Heart left ventricle (tissue), 13 donors: Measurements from ENCODE around the gene MAPK8IP2.

ENCODE experiments used
- POLR2A ChIP-seq, 2 donors: fragments of 450-650 bp; IDR thresholded peaks; one replicate each; pipeline ENCODE4 v1.6.1; 2017; ENCODE audit warnings: antibody characterized with exemption in 2 of 2, mild to moderate bottlenecking in 2 of 2, moderate library complexity in 2 of 2
- TF ChIP-seq, protein P1 (sequence below), 12 donors: fragments of 200-600 bp; sonication (generic) in 4 of 12; IDR thresholded peaks; one replicate each; pipeline versions ENCODE4 v1.5.0 to v1.8.0; 2018 to 2022; ENCODE audit warnings: antibody characterized with exemption in 12 of 12, mild to moderate bottlenecking in 5 of 12
- donor health status: ischemic (EF 13 %, LVEDD 7.1; RV severe dilation, severe dysfunction).
- donor health status: DM: no; HTN: yes; CAD: no.
- donor health status: DM: no; HTN: no; CAD: no.
- donor health status: ischemic (EF 25% LVEDD 6.9; RV normal size, moderate dysfunction).
- donor health status: ischemic (EF 25% LVEDD 5.7; RV mildly dilated, moderate dysfunction).
- donor health status: ischemic (EF 35%, LVEDD 5.7; RV mildly dilated, moderate dysfunction).
- donor health status: nonischemic (EF 11% LVEDD 7.7; RV severe dilation, severe dysfunction).
- donor health status: DM: yes; HTN: yes; CAD: no.
- donor health status: PGD.
- donor health status: ischemic (EF 29% LVEDD 5.4; RV normal size, mild dysfunction).
- donor health status: nonischemic (EF 23%, LVEDD 6.1; RV moderate dilation, normal function).

DNA sequence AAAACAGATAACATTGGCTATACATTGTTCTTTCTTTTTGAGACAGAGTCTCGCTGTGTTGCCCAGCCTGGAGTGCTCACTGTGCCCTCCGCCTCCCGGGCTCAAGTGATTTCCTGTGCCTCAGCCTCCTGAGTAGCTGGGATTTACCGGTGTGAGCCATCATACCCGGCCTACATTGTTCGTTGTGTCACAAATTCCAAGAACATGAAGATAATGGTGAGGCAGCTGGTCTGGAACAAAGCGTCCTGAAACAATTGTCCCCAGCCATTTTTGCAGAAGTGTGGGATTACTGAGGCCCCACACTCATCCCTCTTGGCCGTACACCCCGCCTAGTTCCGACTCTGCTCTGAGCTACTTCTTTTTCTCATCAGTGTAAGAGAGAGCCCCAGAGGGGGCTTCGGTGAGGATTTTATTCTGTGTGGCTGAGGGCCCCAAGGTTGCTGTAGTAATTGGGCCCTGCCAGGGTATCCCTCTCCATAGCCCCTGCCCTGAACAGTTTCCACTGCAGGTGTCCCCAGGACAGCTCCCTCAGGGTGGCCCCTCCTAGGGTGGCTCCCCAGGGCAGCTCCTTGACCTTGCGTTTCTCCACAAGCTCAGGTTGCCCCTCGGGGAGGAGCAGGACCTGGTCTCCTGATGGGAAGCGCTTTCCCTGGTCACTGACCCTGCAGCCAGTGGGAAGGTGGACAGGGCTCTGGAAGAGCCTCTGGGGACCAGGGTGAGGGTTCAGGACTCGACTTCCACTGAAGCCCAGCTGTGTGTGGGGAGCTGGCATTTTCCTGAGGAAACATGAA, 40.5 kb downstream of the MAPK8IP2 start:
- TF ChIP-seq, protein P1, sequence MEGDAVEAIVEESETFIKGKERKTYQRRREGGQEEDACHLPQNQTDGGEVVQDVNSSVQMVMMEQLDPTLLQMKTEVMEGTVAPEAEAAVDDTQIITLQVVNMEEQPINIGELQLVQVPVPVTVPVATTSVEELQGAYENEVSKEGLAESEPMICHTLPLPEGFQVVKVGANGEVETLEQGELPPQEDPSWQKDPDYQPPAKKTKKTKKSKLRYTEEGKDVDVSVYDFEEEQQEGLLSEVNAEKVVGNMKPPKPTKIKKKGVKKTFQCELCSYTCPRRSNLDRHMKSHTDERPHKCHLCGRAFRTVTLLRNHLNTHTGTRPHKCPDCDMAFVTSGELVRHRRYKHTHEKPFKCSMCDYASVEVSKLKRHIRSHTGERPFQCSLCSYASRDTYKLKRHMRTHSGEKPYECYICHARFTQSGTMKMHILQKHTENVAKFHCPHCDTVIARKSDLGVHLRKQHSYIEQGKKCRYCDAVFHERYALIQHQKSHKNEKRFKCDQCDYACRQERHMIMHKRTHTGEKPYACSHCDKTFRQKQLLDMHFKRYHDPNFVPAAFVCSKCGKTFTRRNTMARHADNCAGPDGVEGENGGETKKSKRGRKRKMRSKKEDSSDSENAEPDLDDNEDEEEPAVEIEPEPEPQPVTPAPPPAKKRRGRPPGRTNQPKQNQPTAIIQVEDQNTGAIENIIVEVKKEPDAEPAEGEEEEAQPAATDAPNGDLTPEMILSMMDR (IDR thresholded peaks at IDR 0.05): no peak
- TF ChIP-seq POLR2A (IDR thresholded peaks at IDR 0.05): no peak
